HG02763 (cell line): ENCODE results near the gene MEGF8.

Source experiments
- ATAC-seq: cut with Tn5 transposase; IDR thresholded peaks from one replicate; pipeline ENCODE4 v1.9.1; 2021; ENCODE audit warnings: mild to moderate bottlenecking, moderate library complexity; ENCODE audit not compliant: unreplicated experiment

The MEGF8 gene

GRCh38 chr19:42352301-42353259 is 27.1 kb downstream of the MEGF8 start:
- ATAC-seq, result no peak

GRCh38 chr19:42353341-42354015 is 28.0 kb downstream of the MEGF8 start:
- ATAC-seq, result no peak

GRCh38 chr19:42355896-42356295 is 30.5 kb downstream of the MEGF8 start:
- no peak for ATAC-seq

GRCh38 chr19:42356686-42357085 is 31.3 kb downstream of the MEGF8 start:
- no peak for ATAC-seq

- ATAC-seq, result no peak
These were observed 31.9 kb downstream of the MEGF8 start for GRCh38 chr19:42357290-42357689.

- no peak for ATAC-seq
These were observed 35.5 kb downstream of the MEGF8 start for GRCh38 chr19:42360787-42361544.

- no peak for ATAC-seq
These were observed 36.1 kb downstream of the MEGF8 start for GRCh38 chr19:42361545-42361910.

GRCh38 chr19:42362342-42362741 is 36.9 kb downstream of the MEGF8 start:
- ATAC-seq, result no peak

GRCh38 chr19:42362891-42363440 is 37.5 kb downstream of the MEGF8 start:
- no peak for ATAC-seq

- ATAC-seq, result no peak
These were observed 38.3 kb downstream of the MEGF8 start for GRCh38 chr19:42363614-42364346.

GRCh38 chr19:42366673-42367072 is 41.2 kb downstream of the MEGF8 start:
- ATAC-seq, result no peak

GRCh38 chr19:42367929-42368328 is 42.5 kb downstream of the MEGF8 start:
- ATAC-seq, result no peak

GRCh38 chr19:42368360-42368759 is 42.9 kb downstream of the MEGF8 start:
- no peak for ATAC-seq

GRCh38 chr19:42368765-42369164 is 43.3 kb downstream of the MEGF8 start:
- no peak for ATAC-seq

- ATAC-seq, result no peak
These were observed 44.1 kb downstream of the MEGF8 start for GRCh38 chr19:42369433-42370067.

GRCh38 chr19:42370068-42370520 is 44.7 kb downstream of the MEGF8 start:
- no peak for ATAC-seq

GRCh38 chr19:42370626-42371175 is 45.3 kb downstream of the MEGF8 start:
- no peak for ATAC-seq

- ATAC-seq, result no peak
These were observed 49.5 kb downstream of the MEGF8 start for GRCh38 chr19:42374826-42375376.
